GM19099 (cell line): Measurements from ENCODE around the gene ZNF664.

ENCODE experiments used
- POLR2A ChIP-seq: IDR thresholded peaks from 3 replicates; pipeline ENCODE4 v1.6.1; 2011; ENCODE audit warnings: low read depth; ENCODE audit not compliant: insufficient read length; ENCODE audit errors: extremely low read depth

ZNF664 gene

GRCh38 chr12:123963821-123964220 is 9.2 kb upstream of the ZNF664 start:
- no peak for TF ChIP-seq POLR2A

GRCh38 chr12:123965382-123965781 is 7.6 kb upstream of the ZNF664 start:
- no peak for TF ChIP-seq POLR2A

DNA sequence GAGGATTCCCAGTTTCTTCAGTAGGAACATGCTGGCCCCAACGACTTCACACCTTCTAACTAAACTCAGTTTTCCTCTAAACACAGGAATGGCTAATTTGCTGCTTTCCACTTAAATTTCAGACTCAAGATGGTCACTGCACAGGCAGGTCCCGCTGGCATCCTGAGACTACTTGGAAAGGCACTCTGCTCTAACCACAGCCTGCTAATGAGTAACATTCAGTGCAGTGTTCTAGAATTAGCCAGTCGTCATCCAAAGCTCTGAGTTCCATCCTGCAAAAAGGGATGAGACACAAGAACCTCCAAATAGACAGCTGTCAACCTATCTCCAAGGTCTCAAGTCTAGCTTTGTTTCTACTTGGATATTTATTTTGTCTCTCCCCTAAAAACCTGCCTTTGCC is 6.4 kb upstream of the ZNF664 start:
- TF ChIP-seq POLR2A = no peak

GRCh38 chr12:123967121-123967586 is 5.9 kb upstream of the ZNF664 start:
- no peak for TF ChIP-seq POLR2A

DNA sequence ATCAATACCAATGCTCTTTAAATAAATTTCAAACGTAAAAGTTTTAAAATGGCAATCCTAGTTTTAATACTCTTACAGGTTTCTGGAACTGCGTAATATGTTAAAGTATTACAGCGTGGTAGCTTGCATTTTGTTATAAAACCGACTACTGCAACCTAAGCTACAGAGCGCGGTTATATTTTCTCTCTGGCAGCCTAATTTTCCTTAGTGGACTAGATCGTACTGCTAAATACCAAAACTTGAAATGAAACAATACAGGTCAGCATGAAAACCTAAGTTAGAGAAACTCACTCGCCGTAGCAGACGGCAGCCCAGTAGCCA is 1.6 kb upstream of the ZNF664 start:
- TF ChIP-seq POLR2A = no peak

DNA sequence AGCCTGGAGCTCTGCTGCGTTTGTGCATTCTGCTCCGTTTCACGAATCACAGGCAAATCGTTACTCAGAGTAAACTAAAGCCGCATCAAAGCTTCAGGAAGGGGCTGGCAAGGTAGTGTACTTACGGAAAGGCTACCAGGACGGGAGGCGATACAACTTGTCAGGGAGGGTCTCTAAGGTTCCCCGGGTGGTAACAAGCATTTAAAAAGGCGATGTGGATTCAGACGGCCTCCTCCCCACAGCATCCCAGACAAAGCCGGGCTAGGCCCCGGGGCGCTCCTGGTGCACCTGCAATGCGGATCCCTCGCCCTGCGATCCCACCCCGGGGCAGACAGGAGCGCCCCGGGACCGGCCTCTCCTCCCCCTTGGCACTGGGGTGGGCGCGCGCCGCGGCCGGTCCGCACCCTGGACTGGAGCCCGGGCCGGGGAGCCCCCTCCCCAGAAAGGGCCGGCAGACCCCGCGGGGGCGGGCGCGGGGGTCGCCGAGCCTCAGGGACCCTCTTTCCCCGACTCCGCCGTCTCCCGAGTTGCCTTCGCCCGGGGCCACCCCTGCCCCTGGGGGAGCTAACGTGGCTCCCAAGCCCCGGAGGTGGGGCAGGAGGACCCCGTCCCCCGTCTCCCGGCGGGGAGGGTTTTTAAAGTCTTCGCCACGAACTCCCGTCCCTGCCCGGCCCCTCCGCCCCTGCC is 1.1 kb upstream of the ZNF664 start:
- TF ChIP-seq POLR2A = no peak

GRCh38 chr12:123973552-123974341 is 732 bp downstream of the ZNF664 start:
- TF ChIP-seq POLR2A = peak; percentile 23

- no peak for TF ChIP-seq POLR2A
Observed at GRCh38 chr12:123976227-123976826, 3.3 kb downstream of the ZNF664 start.

GRCh38 chr12:123979566-123979965 is 6.6 kb downstream of the ZNF664 start:
- TF ChIP-seq POLR2A = no peak

DNA sequence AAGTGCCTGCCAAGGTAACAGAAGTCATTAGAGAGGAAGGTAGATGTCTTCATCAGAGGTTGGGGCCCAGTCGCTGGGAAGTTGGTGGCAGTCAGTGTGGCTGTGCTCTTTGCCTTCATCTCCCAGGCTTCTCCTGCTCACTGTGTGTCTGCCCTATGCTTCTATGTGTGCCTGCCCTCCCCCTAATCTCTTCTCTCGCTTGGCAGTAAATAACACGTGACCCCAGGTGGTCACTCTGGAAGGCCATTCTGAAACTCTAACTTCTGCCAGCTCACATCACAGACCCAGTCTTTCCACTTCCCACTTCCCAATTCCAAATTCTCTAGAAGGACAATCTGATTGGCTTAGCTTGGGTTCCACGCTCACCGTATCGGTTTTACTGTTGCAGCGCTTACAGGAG is 9.3 kb downstream of the ZNF664 start:
- TF ChIP-seq POLR2A = no peak

GRCh38 chr12:123983822-123984485 is 10.9 kb downstream of the ZNF664 start:
- TF ChIP-seq POLR2A = no peak

DNA sequence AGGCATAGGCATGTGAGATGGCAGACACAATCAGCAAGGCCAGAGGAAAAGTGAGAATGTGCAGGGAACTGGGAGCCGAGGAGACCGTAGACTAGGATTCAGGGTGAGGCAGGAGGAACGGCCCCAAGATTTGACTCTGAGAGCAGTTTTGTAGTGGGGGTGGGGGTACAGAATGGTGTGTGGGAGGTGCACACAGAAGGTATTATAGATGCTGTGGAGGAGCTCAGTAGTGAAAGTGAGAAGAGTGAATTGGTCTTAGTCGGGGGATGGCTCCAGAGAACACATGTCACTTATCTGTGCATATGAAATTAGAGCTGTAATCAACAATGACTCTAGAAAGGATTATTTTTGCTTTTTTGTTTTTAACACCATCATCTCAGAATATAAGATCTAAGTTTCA is 11.9 kb downstream of the ZNF664 start:
- TF ChIP-seq POLR2A = no peak

GRCh38 chr12:123986374-123986965 is 13.5 kb downstream of the ZNF664 start:
- no peak for TF ChIP-seq POLR2A

- TF ChIP-seq POLR2A = no peak
Observed at GRCh38 chr12:123987022-123987421, 14.0 kb downstream of the ZNF664 start.

DNA sequence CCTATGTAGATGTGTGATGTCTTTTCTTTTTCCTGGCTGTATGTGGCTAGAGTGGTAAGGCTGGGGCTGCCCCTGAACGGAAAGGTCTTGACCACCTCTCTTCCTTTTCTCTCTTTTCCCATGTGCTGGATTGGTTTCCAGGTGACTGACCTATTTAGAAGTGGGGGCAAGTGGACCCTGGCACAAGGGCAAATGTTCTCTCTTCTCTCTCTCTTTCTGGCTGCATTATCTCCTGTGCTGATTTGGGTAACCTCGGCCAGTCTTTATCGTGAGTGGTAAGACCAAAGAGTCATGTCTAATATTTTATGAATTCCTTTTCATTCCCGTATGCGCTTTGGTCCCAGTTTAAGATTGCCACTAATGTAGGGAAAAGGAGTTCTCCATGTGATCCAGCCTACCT is 16.2 kb downstream of the ZNF664 start:
- no peak for TF ChIP-seq POLR2A

DNA sequence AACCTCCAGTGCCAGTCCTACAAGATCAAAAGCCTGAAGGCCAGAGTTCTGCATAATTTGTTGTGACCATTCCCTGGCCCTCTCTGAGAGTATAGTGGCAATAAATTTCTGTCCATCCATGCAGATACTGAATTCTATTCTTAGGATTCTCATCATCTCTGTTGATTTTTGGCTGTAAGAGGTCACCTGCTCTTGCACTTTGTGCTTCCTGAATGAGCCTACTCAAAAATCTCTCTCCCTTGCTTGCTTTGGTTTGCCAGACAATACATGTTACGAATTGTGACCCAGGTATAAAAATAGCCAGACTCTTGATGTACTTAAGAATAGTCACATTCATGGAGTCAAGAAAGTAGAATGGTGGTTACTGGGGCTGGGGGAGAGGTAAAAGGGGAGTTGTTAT is 16.7 kb downstream of the ZNF664 start:
- no peak for TF ChIP-seq POLR2A

DNA sequence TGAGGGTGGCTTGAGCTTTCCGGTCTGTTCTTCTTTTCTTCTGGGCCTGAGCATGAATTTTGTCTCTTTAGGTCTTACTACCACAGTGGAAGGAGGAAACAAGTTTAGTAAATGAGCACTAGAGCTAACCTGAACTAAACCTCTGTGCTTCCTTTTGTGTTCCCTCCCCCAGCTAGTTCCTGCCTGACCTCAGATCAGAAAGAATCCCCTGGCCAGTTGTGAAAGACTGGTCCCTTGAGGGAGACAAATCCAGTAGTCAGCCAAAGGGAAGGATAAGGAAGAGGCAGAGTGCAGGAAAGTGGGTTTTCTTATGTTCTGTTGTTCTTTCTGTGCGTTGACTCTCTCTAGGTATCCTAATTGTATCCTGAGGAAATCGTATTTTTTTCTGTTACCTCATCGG is 17.5 kb downstream of the ZNF664 start:
- TF ChIP-seq POLR2A = no peak
